GM23338 (cell line): ENCODE measurements around the gene TRIO. TPM values are rescaled to one million over a fixed set of nuclear protein-coding genes. Genes with fewer than 3 reads are reported as not detected.
A peak's percentile ranks its signal among the peaks of the same experiment; 100 is the strongest.

Experiments used
- ATAC-seq: fragments of 200-7000 bp; cut with Tn5 transposase; 3 replicates; pipeline ENCODE4 v1.9.1; 2020
- DNase-seq: peaks from one replicate; pipeline ENCODE4 v3.0.0-alpha.2; 2015; ENCODE audit warnings: low spot score
- H2AFZ ChIP-seq: fragments of 200-600 bp; sonication (generic); 2 replicates; pipeline ENCODE4 v1.8.0; 2016; ENCODE audit warnings: antibody characterized with exemption, mild to moderate bottlenecking, moderate library complexity
- H3F3A ChIP-seq: fragments of 200-600 bp; sonication (generic); replicated peaks from 2 replicates; pipeline ENCODE4 v1.8.0; 2017; ENCODE audit warnings: antibody characterized with exemption, mixed run types, low read depth
- H3K27ac ChIP-seq: fragments of 200-600 bp; sonication (generic); 2 replicates; pipeline ENCODE4 v1.6.1; 2016; ENCODE audit warnings: low read depth
- H3K27me3 ChIP-seq: fragments of 200-600 bp; sonication (generic); 2 replicates; pipeline ENCODE4 v1.8.0; 2016; ENCODE audit warnings: mild to moderate bottlenecking, mixed run types, moderate library complexity; ENCODE audit not compliant: insufficient read depth
- H3K36me3 ChIP-seq: fragments of 200-600 bp; sonication (generic); 2 replicates; pipeline ENCODE4 v1.8.0; 2016; ENCODE audit warnings: mild to moderate bottlenecking; ENCODE audit not compliant: insufficient read depth
- H3K4me1 ChIP-seq: fragments of 200-600 bp; sonication (generic); 2 replicates; pipeline ENCODE4 v1.8.0; 2016; ENCODE audit warnings: mild to moderate bottlenecking, moderate library complexity; ENCODE audit not compliant: insufficient read depth
- H3K4me2 ChIP-seq: fragments of 200-600 bp; sonication (generic); 2 replicates; pipeline ENCODE4 v1.7.1; 2017; ENCODE audit warnings: mixed run types
- H3K4me3 ChIP-seq: fragments of 200-600 bp; sonication (generic); 2 replicates; pipeline ENCODE4 v1.6.1; 2016; ENCODE audit warnings: mixed run types
- H3K79me2 ChIP-seq: fragments of 200-600 bp; sonication (generic); replicated peaks from 2 replicates; pipeline ENCODE4 v1.8.0; 2017; ENCODE audit warnings: mild to moderate bottlenecking; ENCODE audit not compliant: insufficient read depth
- H3K9me2 ChIP-seq: fragments of 200-600 bp; sonication (generic); 2 replicates; pipeline ENCODE4 v1.8.0; 2017; ENCODE audit not compliant: insufficient read depth
- H4K20me1 ChIP-seq: fragments of 200-600 bp; sonication (generic); replicated peaks from 2 replicates; pipeline ENCODE4 v1.8.0; 2017; ENCODE audit warnings: mild to moderate bottlenecking; ENCODE audit not compliant: insufficient read depth
- H3K27ac Mint-ChIP-seq: 2 replicates; pipeline ENCODE4 v1.8.0; 2020; ENCODE audit warnings: inconsistent platforms, mild to moderate bottlenecking, moderate library complexity, mixed read lengths
- H3K27me3 Mint-ChIP-seq: 3 replicates; pipeline ENCODE4 v1.8.0; 2022; ENCODE audit warnings: low read depth, mild to moderate bottlenecking, moderate library complexity, mixed read lengths, inconsistent platforms; ENCODE audit not compliant: insufficient read depth, poor library complexity
- H3K36me3 Mint-ChIP-seq: 3 replicates; pipeline ENCODE4 v1.8.0; 2021; ENCODE audit warnings: low read depth, mild to moderate bottlenecking, inconsistent platforms, moderate library complexity, mixed read lengths
- H3K4me1 Mint-ChIP-seq: 3 replicates; pipeline ENCODE4 v1.8.0; 2020; ENCODE audit warnings: mild to moderate bottlenecking, inconsistent platforms, mixed read lengths
- H3K4me3 Mint-ChIP-seq: 3 replicates; pipeline ENCODE4 v1.8.0; 2021; ENCODE audit warnings: moderate library complexity, mild to moderate bottlenecking, inconsistent platforms, mixed read lengths
- H3K9me3 Mint-ChIP-seq: 3 replicates; pipeline ENCODE4 v1.8.0; 2020; ENCODE audit warnings: moderate library complexity, mild to moderate bottlenecking, inconsistent platforms, mixed read lengths
- CREB1 ChIP-seq: fragments of 250-450 bp; sonication (Bioruptor Pico); IDR thresholded peaks from 2 replicates; pipeline ENCODE4 v1.5.0; 2020; ENCODE audit warnings: low read depth, mild to moderate bottlenecking, moderate library complexity
- JUNB ChIP-seq: IDR thresholded peaks from one replicate; pipeline ENCODE4 v1.6.1; 2016; ENCODE audit warnings: antibody characterized with exemption; ENCODE audit not compliant: unreplicated experiment
- POLR2AphosphoS5 ChIP-seq: IDR thresholded peaks from 2 replicates; pipeline ENCODE4 v1.6.1; 2016; ENCODE audit warnings: antibody characterized with exemption, low read depth
- ZNF114 ChIP-seq: fragments of 250-450 bp; sonication (Bioruptor Pico); IDR thresholded peaks from 2 replicates; pipeline ENCODE4 v1.5.0; 2020; ENCODE audit warnings: mild to moderate bottlenecking, moderate library complexity
- ZNF331 ChIP-seq: fragments of 250-450 bp; sonication (Bioruptor Pico); IDR thresholded peaks from 2 replicates; pipeline ENCODE4 v1.5.0; 2020; ENCODE audit warnings: low read depth, mild to moderate bottlenecking, moderate library complexity
- polyA plus RNA-seq: library from polyadenylated mRNA; unstranded; fragments of >200 nt; fragmentation: Nextera tagmentation; extraction: Ambion mirVana; gene quantifications from 2 replicates; pipeline ENCODE4 v1.2.1, GENCODE V29; 2016
- total RNA-seq: library from RNA; depleted of rRNA; stranded (reverse); fragments of >200 nt; shearing (Covaris generic); gene quantifications from 2 replicates; pipeline ENCODE4 v1.2.3, GENCODE V29; 2014
- TF ChIP-seq, protein P1 (sequence below): fragments of 250-450 bp; sonication (Bioruptor Pico); IDR thresholded peaks from 2 replicates; pipeline ENCODE4 v1.5.0; 2020; ENCODE audit warnings: mild to moderate bottlenecking, moderate library complexity
- TF ChIP-seq, protein P2 (sequence below), 2 experiments: fragments of 200-600 bp in 1 of 2; sonication (generic) in 1 of 2; conservative IDR thresholded peaks; 2 replicates each; pipeline versions ENCODE4 v1.5.1 to v1.6.1; 2016 to 2017; ENCODE audit warnings: antibody characterized with exemption in 2 of 2, low read depth in 2 of 2, mild to moderate bottlenecking in 2 of 2, moderate library complexity in 1 of 2
- TF ChIP-seq, protein P3 (sequence below): IDR thresholded peaks from one replicate; pipeline ENCODE4 v1.6.1; 2018; ENCODE audit warnings: antibody characterized with exemption; ENCODE audit not compliant: unreplicated experiment
- TF ChIP-seq, protein P4 (sequence below): IDR thresholded peaks from 2 replicates; pipeline ENCODE4 v1.6.1; 2016; ENCODE audit warnings: antibody characterized with exemption

Gene TRIO
- total and polyA plus RNA-seq, 2 experiments from 2014 or later, result 13.8 to 113 TPM

DNA sequence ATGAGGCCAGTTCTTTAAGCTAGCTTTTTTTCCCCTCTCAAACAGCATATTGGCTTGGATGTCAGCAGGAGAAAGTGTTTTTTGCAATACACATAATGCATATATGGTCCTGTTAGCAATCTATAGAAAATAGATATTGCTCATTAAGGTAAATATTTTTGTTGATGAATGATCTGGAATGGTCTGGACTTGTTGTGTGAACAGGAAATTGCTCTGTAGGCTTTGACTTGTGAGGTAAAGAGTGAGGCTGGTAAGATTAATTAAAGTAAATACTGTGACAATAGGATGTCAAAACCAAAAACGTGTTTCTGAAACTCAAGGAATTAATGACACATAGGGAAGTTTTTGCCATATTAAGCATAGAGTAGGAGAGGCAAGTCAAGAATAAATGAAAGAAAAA is 176.0 kb downstream of the TRIO start (continued):
- TF ChIP-seq, protein P1, sequence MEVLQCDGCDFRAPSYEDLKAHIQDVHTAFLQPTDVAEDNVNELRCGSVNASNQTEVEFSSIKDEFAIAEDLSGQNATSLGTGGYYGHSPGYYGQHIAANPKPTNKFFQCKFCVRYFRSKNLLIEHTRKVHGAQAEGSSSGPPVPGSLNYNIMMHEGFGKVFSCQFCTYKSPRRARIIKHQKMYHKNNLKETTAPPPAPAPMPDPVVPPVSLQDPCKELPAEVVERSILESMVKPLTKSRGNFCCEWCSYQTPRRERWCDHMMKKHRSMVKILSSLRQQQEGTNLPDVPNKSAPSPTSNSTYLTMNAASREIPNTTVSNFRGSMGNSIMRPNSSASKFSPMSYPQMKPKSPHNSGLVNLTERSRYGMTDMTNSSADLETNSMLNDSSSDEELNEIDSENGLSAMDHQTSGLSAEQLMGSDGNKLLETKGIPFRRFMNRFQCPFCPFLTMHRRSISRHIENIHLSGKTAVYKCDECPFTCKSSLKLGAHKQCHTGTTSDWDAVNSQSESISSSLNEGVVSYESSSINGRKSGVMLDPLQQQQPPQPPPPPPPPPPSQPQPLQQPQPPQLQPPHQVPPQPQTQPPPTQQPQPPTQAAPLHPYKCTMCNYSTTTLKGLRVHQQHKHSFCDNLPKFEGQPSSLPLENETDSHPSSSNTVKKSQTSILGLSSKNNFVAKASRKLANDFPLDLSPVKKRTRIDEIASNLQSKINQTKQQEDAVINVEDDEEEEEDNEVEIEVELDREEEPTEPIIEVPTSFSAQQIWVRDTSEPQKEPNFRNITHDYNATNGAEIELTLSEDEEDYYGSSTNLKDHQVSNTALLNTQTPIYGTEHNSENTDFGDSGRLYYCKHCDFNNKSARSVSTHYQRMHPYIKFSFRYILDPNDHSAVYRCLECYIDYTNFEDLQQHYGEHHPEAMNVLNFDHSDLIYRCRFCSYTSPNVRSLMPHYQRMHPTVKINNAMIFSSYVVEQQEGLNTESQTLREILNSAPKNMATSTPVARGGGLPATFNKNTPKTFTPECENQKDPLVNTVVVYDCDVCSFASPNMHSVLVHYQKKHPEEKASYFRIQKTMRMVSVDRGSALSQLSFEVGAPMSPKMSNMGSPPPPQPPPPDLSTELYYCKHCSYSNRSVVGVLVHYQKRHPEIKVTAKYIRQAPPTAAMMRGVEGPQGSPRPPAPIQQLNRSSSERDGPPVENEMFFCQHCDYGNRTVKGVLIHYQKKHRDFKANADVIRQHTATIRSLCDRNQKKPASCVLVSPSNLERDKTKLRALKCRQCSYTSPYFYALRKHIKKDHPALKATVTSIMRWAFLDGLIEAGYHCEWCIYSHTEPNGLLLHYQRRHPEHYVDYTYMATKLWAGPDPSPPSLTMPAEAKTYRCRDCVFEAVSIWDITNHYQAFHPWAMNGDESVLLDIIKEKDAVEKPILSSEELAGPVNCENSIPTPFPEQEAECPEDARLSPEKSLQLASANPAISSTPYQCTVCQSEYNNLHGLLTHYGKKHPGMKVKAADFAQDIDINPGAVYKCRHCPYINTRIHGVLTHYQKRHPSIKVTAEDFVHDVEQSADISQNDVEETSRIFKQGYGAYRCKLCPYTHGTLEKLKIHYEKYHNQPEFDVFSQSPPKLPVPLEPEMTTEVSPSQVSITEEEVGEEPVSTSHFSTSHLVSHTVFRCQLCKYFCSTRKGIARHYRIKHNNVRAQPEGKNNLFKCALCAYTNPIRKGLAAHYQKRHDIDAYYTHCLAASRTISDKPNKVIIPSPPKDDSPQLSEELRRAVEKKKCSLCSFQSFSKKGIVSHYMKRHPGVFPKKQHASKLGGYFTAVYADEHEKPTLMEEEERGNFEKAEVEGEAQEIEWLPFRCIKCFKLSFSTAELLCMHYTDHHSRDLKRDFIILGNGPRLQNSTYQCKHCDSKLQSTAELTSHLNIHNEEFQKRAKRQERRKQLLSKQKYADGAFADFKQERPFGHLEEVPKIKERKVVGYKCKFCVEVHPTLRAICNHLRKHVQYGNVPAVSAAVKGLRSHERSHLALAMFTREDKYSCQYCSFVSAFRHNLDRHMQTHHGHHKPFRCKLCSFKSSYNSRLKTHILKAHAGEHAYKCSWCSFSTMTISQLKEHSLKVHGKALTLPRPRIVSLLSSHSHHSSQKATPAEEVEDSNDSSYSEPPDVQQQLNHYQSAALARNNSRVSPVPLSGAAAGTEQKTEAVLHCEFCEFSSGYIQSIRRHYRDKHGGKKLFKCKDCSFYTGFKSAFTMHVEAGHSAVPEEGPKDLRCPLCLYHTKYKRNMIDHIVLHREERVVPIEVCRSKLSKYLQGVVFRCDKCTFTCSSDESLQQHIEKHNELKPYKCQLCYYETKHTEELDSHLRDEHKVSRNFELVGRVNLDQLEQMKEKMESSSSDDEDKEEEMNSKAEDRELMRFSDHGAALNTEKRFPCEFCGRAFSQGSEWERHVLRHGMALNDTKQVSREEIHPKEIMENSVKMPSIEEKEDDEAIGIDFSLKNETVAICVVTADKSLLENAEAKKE, result no peak
- TF ChIP-seq JUNB, result no peak
- TF ChIP-seq ZNF114 (CRISPR knock-in tag), result no peak
- no peak for TF ChIP-seq ZNF331 (CRISPR knock-in tag)
- TF ChIP-seq, protein P2, sequence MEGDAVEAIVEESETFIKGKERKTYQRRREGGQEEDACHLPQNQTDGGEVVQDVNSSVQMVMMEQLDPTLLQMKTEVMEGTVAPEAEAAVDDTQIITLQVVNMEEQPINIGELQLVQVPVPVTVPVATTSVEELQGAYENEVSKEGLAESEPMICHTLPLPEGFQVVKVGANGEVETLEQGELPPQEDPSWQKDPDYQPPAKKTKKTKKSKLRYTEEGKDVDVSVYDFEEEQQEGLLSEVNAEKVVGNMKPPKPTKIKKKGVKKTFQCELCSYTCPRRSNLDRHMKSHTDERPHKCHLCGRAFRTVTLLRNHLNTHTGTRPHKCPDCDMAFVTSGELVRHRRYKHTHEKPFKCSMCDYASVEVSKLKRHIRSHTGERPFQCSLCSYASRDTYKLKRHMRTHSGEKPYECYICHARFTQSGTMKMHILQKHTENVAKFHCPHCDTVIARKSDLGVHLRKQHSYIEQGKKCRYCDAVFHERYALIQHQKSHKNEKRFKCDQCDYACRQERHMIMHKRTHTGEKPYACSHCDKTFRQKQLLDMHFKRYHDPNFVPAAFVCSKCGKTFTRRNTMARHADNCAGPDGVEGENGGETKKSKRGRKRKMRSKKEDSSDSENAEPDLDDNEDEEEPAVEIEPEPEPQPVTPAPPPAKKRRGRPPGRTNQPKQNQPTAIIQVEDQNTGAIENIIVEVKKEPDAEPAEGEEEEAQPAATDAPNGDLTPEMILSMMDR (conservative IDR thresholded peaks at IDR 0.05; ENCODE audit: low read depth in 2 of 2), result no peak

DNA sequence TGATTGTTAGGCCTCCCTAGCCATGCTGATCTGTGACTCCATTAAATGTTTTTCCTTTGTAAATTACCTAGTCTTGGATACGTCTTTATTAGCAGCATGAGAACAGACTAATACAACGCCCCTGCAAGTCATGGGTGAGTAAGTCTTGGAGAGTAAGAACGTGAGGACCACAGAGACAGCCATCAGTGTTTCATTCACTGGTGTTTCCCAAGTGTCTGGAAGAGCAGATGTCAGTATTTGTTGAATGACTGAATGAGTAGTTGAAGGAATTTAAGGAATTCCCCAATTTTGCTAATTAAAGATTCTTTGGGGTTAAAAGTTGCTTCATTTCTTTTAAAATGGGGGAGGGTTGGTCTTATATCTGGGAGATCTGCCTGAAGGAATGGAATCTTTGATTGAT is 178.8 kb downstream of the TRIO start:
- no peaks in the 10 kb centered on the region for H3K27me3 ChIP-seq
- H3K4me3 ChIP-seq, result no peak overlapping the region
- DNase-seq (no peak), ATAC-seq (no peak)
- Mint-ChIP-seq H3K9me3 (peaks cover 12% of the 10 kb centered on the region), H3K4me3 (no peak overlapping the region), H3K27me3 (peaks cover 2% of the 10 kb centered on the region), H3K36me3 (peaks cover 51% of the 10 kb centered on the region), H3K4me1 (peaks cover 21% of the 10 kb centered on the region), H3K27ac (peak overlapping the region; percentile 4; the same call in 1 of the 2 replicates)
- H3K9me2 ChIP-seq, result no peaks in the 10 kb centered on the region
- H3K27ac ChIP-seq, result no peak overlapping the region
- H3K36me3 ChIP-seq, result peaks cover 3% of the 10 kb centered on the region; the same call in 1 of the 2 replicates
- H4K20me1 ChIP-seq, result no peaks in the 10 kb centered on the region; the same call in 1 of the 2 replicates
- no peaks in the 10 kb centered on the region for H3F3A ChIP-seq
- H3K4me2 ChIP-seq, result no peak overlapping the region
- H3K79me2 ChIP-seq, result peaks cover 3% of the 10 kb centered on the region; the same call in 1 of the 2 replicates
- no peak overlapping the region for H2AFZ ChIP-seq
- H3K4me1 ChIP-seq, result no peaks in the 10 kb centered on the region; the same call in 1 of the 2 replicates
- TF ChIP-seq, protein P3, sequence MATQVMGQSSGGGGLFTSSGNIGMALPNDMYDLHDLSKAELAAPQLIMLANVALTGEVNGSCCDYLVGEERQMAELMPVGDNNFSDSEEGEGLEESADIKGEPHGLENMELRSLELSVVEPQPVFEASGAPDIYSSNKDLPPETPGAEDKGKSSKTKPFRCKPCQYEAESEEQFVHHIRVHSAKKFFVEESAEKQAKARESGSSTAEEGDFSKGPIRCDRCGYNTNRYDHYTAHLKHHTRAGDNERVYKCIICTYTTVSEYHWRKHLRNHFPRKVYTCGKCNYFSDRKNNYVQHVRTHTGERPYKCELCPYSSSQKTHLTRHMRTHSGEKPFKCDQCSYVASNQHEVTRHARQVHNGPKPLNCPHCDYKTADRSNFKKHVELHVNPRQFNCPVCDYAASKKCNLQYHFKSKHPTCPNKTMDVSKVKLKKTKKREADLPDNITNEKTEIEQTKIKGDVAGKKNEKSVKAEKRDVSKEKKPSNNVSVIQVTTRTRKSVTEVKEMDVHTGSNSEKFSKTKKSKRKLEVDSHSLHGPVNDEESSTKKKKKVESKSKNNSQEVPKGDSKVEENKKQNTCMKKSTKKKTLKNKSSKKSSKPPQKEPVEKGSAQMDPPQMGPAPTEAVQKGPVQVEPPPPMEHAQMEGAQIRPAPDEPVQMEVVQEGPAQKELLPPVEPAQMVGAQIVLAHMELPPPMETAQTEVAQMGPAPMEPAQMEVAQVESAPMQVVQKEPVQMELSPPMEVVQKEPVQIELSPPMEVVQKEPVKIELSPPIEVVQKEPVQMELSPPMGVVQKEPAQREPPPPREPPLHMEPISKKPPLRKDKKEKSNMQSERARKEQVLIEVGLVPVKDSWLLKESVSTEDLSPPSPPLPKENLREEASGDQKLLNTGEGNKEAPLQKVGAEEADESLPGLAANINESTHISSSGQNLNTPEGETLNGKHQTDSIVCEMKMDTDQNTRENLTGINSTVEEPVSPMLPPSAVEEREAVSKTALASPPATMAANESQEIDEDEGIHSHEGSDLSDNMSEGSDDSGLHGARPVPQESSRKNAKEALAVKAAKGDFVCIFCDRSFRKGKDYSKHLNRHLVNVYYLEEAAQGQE, result no peak
- TF ChIP-seq CREB1 (CRISPR knock-in tag), result no peak
- no peak for TF ChIP-seq ZNF331 (CRISPR knock-in tag)
- no peak for TF ChIP-seq POLR2AphosphoS5
- TF ChIP-seq, protein P4, sequence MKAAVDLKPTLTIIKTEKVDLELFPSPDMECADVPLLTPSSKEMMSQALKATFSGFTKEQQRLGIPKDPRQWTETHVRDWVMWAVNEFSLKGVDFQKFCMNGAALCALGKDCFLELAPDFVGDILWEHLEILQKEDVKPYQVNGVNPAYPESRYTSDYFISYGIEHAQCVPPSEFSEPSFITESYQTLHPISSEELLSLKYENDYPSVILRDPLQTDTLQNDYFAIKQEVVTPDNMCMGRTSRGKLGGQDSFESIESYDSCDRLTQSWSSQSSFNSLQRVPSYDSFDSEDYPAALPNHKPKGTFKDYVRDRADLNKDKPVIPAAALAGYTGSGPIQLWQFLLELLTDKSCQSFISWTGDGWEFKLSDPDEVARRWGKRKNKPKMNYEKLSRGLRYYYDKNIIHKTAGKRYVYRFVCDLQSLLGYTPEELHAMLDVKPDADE, result no peak
- TF ChIP-seq JUNB, result no peak
